Activated CD8-positive, alpha-beta memory T cell treated with anti-CD3 and anti-CD28 coated beads for 4 hours (primary cell): ENCODE measurements around the gene GOLT1B.
A peak's percentile ranks its signal among the peaks of the same experiment; 100 is the strongest.

Experiments
- DNase-seq, 2 donors: peaks; one replicate each; pipeline ENCODE4 v3.0.0-alpha.2; 2020; ENCODE audit warnings: low read depth in 2 of 2

GOLT1B gene

DNA sequence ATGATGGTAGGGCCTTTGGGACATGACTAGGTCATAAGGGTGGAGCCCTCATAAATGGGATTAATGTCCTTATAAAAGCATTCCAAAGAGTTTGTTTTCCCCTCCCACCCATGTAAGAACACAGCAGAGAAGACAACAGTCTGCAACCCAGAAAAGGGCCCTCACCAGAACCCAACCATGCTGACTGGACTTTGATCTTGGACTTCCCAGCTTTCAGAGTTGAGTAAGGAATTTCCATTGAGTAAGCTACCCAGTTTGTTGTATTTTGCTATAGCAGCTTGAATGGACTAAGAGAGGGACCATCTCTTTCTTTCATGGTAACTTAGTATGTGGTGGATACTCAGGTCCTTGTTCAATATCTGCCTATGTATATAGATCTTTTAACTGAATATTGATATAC, 21.6 kb downstream of the GOLT1B start:
- no peak for DNase-seq

DNA sequence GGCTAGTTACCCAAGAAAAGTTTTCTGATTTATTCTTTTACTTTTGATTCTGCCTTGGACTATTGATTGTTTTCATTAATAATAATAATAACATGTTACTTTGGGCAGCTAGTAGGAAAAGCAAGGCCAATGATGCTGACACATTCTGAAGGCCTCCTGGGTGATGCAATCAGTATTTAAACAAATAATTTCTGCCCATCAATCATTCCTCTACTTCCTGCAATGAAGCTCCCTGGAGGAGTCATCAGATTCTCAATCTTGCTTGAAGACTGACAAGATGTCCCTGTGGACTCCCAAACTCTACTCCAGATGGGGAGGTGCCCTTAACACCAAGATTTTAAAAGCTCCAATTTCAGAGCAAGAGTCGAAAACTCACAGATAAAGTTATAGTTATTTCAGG, 24.5 kb downstream of the GOLT1B start, which contains the start of gene SPX:
TSS of gene SPX (plus strand) at position 244 of the 400 bp plus-strand sequence. CDS start 177 bp downstream, outside the sequence.
- no peak for DNase-seq

DNA sequence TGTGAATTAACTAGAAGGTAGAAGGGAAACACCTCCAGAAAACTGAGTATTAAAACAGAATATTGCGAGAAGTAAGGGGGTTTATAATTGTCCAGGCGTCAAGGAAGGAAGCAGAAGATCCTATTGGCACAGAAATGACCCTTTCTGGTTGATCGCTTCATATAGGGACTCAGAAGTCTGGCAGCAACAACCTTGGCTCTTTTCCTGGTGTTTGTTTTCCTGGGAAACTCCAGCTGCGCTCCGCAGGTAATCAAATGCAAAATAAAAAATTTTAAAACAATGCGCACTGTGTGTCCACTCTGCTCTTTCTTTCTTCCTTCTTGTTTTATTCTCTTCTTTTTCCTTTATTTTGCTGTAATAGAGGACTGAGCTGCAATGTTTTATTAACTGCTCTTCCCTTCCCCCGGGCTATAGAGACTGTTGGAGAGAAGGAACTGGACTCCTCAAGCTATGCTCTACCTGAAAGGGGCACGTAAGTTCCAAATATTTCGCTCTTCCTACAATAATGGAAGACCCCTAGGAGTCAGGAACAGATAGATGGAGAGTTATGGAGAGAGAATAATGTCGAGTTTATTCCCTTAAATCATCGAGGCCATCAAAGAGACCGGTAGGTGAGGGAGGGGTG, 25.2 kb downstream of the GOLT1B start:
- no peak for DNase-seq

- DNase-seq: peak in 1 of 2 donors; percentile 6
These were observed 26.0 kb downstream of the GOLT1B start for GRCh38 chr12:21527451-21528180.

GRCh38 chr12:21528953-21529352, 27.4 kb downstream of the GOLT1B start:
- DNase-seq: no peak

DNA sequence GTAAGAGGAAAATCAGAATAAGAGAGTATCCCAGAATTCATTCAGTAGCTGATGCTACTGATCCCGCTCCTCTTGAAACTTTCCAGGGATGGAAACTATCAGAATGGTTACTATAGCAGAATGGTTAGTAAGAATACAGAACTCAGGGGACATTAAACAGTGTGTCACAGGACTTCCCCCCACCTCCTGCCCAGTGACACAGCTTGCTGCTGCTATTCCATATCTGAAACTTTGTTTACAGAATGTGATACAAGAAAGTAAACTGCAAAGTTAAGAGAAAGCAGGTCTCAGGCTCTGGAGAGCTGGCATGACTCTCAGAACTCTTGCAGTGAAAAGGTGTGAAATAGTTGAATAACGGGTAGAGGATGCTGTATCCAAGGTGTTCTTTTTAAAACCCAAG, 27.9 kb downstream of the GOLT1B start:
- DNase-seq: no peak

GRCh38 chr12:21538061-21538653, 36.6 kb downstream of the GOLT1B start:
- DNase-seq: no peak

- DNase-seq: no peak
These were observed 38.2 kb downstream of the GOLT1B start for GRCh38 chr12:21539797-21540196.

- no peak for DNase-seq
These were observed 40.2 kb downstream of the GOLT1B start for GRCh38 chr12:21541773-21542172.

GRCh38 chr12:21542403-21542802, 40.8 kb downstream of the GOLT1B start:
- no peak for DNase-seq

- no peak for DNase-seq
These were observed 41.6 kb downstream of the GOLT1B start for GRCh38 chr12:21543151-21543550.

DNA sequence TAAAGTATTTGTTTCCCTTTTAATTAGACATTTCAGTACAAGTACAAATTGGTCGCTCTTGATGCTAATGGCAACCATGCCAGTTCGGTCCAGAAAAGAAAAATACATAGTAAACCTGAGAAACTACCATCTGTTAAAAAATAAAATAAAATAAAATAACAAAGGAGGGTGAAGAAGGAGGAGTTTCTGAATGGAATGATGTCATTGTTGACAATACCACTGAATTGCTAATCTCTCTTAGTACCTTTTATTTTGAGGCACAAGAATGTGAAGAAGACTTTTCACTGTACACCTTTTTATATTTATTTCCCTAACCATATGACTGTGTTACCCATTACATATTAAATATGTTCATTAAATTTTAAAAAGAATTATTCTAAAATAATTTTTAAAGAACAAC, 44.0 kb downstream of the GOLT1B start:
- no peak for DNase-seq

DNA sequence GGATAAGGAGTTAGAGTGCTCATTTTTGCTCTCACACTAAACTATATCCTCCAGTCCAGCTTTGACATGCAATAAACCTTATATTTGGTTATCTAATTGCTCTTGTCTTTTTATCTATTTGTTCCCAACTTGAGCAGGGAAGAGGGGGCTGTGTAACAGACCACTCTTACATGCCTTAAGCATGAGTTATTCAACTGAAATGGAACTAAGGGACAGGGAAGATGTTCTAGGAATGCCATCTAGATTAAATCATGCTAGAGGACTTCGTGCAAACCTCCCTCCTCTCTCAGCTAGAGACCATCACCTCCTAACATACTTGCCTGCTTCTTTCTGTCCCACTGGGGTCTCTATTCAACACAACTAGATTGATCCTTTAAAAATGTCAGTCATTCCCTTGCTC, 45.1 kb downstream of the GOLT1B start:
- DNase-seq: no peak

- no peak for DNase-seq
These were observed 45.8 kb downstream of the GOLT1B start for GRCh38 chr12:21547437-21547836.

GRCh38 chr12:21551841-21552465, 50.4 kb downstream of the GOLT1B start:
- DNase-seq: no peak

DNA sequence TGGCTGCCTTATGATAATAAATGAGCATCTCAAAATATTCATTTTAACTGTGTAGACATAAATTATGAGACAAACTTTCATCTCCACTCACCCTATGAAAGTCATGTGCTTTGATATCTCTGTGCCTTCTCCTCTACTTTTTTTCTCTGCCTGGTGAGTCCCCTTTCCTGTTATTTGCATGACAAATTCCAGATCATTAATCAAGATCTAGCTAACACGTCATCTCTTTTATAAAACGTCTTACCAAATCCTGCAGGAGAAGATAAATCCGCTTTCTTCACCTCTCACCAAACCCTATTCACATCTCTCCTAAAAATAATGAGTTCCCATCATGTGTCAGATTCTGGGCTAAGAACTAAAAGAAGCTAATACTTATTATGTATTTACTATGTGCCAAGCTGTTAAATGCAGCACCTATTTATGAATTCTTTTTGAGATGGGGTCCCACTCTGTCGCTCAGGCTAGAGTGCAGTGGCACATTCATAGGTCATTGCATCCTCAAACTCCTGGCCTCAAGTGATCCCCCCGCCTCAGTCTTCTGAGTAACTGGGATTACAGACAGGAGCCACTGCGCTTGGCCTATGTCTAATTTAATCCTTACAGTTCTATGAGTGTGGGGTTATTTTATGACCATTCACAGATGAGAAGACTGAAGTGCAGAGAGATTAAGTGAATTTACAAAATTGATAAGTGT, 51.2 kb downstream of the GOLT1B start:
- no peak for DNase-seq

GRCh38 chr12:21553329-21553675, 51.7 kb downstream of the GOLT1B start:
- no peak for DNase-seq

- no peak for DNase-seq
These were observed 56.6 kb downstream of the GOLT1B start for GRCh38 chr12:21558100-21558679.

DNA sequence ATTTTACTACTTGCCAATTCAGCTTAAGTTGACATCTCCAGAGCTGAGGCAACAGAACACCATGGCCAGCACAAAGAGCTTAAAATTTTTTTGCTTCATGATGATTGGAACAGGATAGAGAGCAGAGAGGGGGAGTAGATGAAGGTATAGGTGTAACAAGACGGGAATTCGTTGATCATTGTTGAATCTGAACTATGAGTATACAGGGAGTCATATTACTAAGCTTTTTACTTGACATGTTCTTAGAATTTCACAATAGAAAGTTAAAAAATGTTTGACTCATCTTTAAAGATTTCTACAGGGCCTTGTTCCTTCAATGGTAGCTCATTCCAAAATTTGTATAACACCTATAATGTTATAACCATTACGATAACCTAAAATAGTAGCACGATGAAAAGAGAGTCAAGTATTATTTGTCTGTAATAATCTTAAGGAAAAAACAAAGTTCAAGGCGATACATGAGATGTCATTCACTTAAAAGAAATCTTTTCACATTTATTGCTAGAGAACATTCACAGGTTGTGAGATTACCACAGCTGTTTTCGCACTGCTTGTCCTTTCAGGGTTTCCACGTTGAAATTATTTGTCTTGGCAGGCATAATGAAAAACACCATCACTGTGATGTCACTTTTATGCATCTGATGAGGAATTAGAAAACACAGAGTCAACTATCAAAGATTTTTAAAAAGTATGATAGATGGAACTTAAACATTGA, 58.4 kb downstream of the GOLT1B start:
- DNase-seq: no peak

DNA sequence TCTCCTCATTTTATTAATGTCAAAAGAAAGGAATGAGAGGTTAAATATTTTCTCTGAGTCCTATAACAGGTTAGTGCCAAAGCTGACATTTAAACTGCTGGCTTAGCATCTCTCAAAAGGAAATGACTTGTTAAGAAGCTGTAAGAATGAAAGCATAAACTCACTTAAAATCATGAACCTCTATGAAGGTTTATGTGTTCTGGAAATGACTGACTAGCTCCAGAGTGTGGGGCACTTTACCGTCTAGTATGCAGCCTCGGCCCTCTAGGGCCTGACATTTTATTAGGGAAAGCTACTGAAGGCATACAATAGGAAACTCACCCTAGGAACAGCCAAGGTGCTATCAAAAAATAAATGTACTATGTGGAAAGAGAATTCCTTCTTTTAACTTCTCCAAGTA, 59.6 kb downstream of the GOLT1B start:
- DNase-seq: no peak

DNA sequence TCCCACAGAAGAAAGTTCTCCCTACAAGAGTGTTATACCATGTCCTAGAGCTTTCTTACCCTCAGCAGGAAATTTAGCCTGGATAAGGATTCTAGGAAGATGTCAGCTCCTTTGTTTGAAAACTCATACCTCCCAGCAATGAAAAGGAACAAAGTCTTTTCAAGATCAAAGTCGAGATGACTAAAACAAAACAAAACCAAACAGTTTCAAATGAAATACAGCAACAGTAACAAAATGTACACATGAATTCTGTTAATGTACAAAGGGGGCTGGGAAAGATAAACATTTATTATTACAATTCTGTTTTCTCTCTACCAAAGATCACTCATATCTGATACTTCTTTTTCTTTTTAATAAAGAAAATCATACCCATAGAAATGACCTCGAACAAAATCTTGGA, 61.3 kb downstream of the GOLT1B start:
- DNase-seq: no peak
